Muscle of back (tissue), 11 donors: ENCODE measurements around the gene WASL. TPM values are rescaled to one million over a fixed set of nuclear protein-coding genes. Genes with fewer than 3 reads are reported as not detected.
A peak's percentile ranks its signal among the peaks of the same experiment; 100 is the strongest.
"Not testable (repeated sequence)": the region's sequence is repeated elsewhere in the genome, so short reads cannot be mapped to it uniquely, and the experiment has no call there.

ENCODE experiments used
- DNase-seq, 3 donors: peaks; one replicate each; pipeline versions ENCODE4 v3.0.0 to v3.0.0-alpha.2; 2013
- polyA plus RNA-seq, 10 donors: library from polyadenylated mRNA; unstranded; fragments of 120-200 nt; gene quantifications; one replicate each; pipeline ENCODE4 v1.2.1, GENCODE V29; 2013; ENCODE audit not compliant: insufficient read length in 10 of 10

Gene WASL
- polyA plus RNA-seq, 10 donors: 29.2 to 39.0 (median 34.3) TPM

DNA sequence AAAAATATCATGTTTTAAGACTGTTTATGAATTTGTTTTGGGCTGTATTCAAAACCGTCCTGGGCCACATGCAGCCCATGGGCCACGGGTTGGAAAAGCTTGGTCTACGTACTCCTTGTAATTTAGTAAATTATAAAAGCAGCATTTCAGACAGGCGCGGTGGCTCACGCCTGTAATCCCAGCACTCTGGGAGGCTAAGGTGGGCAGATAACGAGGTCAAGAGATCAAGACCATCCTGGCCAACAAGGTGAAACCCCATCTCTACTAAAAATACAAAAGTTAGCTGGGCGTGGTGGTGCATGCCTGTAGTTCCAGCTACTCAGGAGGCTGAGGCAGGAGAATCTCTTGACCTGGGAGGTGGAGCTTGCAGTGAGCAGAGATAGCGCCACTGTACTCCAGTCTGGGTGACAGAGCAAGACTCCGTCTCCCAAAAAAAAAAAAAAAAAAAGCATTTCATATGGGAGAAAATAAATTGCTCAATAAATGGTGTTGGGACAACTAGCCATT lies 11.6 kb downstream of the WASL start:
- DNase-seq: not testable (repeated sequence)

DNA sequence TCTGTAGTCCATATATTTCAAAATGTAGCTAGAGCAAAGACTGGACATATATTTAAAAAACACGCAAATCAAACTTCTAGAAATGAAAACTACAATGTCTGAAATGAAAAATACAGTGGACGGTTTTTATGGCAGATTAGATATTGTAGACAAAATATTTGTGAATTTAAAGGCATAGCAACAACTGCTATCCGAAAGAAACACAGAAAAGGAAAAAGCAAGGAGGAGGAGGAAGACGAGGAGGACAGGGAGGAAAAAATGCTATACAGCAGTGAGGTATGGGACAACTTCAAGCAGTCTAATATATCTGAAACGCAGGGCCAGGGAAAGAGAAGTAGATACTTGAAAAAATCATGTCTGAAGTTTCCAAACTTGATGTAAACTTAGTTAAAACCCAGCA lies 13.3 kb downstream of the WASL start:
- no peak for DNase-seq

DNA sequence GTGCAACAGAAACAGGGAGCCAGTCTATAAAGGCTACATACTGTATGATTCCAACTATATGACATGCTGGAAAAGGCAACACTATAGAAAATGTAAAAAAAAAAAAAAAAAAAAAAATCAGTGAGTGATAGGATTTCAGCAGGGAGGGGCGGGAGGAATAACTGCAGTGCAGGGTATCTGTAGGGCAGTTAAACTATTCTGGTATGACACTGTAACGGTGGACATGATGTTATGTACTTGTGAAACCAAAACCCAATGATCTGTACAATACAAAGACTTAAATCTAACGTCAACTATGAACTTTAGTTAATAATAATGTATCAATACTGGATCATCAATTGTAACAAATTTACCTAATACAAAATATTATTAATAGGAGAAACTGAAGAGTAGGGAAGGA lies 14.3 kb downstream of the WASL start:
- DNase-seq: no peak

DNA sequence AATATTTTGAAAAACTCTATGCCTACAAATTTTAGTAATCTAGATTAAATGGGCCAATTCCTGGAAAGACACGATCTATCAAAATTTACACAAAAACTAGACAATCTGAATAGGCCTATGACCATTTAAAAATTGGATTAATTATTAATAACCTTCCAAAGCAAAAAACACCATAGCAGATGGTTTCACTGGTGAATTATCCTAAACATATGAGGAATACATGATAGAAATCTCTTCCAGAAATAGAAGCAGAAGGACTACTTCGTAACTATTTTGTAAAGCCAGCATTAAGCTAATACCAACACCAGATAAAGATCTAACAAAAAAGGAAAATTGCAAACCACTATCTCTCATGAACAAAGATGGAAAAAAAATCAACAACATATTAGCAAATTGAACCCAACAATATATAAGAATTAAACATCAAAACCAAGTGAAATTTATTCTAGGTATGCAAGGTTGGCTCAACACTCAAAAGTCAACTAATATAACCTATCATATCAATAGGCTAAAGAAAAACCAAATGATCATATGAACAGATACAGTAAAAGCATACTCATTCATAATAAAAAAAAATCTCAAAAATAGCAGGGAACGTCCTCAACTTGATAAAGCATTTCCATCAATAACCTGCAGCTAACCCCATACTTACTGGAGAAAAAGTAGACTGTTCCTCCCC lies 16.3 kb downstream of the WASL start:
- no peak for DNase-seq

DNA sequence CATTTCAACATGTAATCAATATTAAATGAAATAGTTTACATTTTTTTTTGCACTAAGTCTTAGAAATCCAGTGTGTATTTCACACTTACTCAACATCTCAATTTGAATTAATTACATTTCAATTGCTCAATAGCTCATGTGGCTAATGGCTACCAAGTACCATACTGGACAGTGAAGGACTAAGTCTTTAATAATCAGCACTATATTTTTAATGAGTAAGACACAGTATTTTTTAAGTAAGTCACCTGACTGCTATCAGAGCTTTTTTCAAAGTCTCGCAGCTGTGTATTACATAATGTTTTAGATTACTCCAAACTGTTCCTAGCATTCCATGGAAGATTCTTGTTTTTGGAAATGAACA lies 19.6 kb downstream of the WASL start:
- DNase-seq: no peak

DNA sequence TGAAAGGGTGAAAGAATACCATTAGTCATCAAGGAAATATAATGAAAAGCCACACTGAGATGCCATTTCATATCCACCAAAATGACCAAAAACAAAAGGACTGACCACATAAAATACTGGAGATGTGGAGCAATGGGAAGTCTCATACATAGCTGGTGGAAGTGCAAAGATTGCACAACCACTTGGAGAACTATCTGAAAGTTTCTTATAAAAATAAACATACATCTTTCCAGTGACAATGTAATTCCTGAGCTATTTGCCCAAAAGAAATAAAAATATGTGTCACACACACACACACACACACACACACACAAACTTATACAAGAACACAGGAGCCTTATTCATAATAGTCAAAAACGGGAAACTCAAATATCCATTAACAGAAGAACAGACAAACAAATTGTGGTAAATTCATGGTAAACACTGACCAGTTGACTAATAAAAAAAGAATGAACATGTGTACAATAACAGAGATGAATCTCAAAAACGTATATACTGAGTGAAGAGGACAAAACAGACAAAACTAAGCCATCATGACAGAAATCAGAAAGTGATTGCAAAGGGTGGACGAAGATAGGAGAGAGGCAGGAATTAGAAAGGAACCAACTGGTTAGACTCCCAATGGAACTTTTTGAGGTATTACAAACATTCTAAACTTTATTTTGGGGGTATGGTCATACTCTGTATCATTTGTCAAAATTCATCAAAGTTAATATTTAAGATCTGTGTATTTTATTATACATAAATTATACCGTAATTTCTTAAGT lies 21.5 kb downstream of the WASL start:
- DNase-seq: peak in 1 of 3 donors; percentile 44

DNA sequence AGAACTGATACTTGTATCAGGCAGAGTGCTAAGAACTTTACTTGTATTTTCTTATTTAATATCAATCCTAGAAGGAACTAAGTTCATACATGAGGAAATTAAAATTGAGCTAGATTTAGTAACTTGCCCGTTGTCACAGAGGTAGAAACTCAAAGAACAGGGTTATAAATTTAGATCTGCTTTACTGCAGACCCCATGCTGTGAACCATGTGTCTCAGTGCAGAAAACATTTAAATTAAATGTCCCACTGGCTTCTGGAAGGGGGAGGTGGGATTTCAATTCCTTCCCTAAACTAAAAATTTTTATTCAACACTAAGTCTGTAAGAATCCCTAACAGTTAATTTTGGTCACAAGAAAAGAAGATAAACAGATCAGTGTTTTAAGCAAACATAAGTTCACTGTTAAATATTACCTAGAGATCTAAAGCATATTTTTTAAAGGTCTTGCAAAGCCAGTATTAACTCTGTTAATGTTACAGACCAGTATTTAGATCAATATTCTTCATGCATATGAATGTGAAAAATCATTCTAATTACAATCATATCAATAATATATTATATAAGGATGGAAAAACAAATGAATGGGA lies 23.1 kb downstream of the WASL start:
- DNase-seq: no peak

DNA sequence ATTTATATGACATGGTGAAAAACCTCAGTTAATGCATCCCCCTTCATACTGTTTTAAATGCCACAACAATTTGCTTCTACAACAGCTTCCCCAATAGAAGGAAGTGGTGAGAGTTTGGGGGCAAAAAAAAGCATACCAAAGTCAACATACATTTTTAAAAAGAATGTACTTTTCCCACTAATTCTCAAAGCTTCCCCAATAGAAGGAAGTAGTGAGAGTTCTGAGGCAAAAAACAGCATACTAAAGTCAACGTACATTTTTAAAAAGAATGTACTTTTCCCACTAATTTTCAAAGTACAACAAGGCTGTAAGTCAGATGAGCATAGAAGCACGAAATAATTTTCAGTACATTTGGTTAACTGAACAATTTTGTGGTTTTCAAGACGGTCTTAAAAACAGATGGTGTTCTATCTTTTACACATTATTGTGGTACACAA lies 24.0 kb downstream of the WASL start:
- peak in 1 of 3 donors; percentile 11 for DNase-seq

DNA sequence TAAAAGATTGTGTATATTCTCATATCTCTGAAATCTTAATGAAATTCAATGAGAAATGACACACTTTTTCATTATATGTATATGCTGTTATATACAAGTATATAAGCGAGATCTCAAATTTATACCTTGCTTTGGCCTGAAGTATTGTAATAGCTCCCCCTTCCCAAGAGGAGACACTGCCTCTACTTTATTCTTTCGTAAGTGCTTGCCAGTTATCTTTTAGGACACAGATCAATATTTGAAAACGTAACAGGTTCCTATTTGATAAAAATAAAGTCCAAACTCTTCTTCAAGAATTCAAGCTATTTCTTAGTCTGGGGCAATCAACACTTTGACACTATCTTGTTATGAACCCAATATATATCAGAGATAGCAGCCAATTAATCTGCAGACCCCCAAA lies 24.9 kb downstream of the WASL start:
- DNase-seq: no peak

DNA sequence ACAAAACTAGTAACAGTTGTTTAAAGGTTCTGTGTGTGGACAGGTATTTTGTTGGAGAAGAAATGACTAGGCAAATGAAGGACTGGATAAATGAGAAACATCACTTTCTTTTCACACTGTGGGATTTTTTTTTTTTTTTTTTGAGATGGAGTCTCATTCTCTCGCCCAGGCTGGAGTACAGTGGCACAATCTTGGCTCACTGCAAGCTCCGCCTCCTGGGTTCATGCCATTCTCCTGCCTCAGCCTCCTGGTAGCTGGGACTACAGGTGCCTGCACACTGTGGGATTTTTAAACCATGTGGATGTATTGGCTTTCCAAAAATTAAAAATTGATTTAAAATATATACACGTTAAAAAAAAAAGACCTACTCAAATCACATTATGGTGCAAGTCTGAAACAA lies 28.3 kb downstream of the WASL start:
- not testable (repeated sequence) for DNase-seq

DNA sequence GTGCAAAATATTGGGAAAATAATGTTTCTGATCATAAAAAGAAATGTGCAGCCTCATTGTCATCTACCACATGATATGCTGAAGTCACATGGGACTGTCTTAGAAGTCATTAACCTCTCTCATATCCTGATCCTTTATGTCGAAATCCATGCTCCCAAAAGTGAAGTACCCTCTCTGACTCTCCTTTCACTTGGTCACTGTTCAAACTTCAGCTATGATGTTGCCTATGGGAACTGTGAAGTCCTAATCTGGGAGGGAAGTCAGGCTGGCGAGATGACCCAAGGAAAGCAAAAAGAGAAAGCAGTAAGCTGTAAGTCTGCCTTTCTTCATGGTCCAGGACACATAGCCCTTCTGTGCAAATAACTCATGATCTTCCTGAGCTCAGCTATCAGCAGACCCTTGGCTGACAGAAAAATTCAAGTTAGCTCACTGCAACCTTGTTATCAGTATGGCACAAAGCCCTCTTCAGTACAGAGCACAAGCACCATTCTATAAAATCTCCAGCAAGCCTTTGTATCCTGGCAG lies 29.5 kb downstream of the WASL start:
- DNase-seq: no peak

DNA sequence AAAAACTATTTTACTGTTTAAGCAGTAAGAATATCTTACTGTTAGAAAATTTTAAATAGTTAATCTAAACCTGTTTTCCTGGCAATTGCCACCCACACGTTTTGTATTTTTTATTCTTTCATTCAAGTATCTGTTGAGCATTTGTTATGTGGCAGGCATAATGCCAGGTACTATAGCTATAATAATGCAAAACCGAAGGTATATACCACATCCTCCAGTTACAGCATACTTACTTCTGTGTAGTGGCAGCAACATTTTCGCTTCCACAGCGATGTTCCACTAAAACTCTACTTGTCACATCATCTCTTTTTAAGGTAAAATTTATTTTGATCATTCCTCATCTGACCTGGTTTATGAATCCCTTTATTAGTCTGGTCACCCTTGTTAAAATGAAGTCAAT lies 30.0 kb downstream of the WASL start:
- no peak for DNase-seq

DNA sequence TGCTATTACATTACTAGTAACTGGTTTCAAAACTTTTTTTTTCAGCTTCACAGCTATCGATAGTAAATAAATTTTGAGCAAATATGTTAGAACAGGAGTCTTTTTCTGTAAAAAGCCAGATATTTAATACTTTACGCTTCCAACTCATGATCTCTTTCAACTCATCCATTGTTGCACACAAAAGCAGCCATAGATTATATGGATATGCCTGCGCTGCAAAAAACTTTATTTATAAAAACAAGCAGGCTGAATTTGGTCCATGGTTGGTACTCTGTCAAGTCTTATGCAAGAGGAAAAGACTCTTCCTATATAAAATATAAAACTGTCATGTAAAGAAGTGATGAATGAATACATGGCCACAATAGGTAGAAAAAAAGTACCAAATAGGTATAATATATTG lies 31.1 kb downstream of the WASL start:
- DNase-seq: no peak

DNA sequence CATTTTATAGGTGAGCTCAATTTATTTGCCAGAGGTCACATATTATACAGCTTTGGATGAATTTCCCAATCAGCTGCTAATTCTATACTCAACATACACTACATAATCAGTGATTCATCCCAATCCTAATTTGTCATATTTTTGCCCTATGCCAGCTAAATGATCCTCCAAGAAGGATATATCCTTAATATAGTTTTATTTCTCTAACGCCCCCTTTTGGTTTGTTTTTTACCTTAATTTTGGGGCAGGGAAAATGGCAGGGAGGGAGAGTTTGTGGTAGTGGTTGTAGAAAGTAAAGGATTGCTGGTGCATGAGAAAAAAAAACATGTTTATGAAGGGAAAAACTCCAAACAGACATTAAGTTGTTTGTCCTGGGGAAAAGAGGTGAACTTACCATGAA lies 31.9 kb downstream of the WASL start:
- DNase-seq: no peak

DNA sequence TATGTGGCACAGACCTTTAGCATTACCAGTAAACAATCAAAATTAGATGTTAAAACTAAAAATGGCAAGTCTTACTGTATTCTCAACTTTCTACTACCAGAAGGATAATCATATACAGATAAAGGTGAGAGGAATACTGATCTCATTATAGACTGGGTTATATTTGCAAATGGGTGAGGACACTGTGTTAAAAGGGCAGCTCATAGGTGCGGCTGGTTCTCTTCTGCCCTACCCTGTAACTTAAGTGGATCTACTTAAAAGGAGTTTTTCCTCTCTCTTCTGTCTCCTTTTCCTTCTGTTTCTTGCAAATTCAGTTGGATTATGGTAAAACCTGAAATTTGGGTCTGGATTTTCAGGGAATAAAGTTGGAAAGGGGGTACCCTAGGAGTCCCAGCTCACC lies 33.0 kb downstream of the WASL start:
- DNase-seq: no peak

DNA sequence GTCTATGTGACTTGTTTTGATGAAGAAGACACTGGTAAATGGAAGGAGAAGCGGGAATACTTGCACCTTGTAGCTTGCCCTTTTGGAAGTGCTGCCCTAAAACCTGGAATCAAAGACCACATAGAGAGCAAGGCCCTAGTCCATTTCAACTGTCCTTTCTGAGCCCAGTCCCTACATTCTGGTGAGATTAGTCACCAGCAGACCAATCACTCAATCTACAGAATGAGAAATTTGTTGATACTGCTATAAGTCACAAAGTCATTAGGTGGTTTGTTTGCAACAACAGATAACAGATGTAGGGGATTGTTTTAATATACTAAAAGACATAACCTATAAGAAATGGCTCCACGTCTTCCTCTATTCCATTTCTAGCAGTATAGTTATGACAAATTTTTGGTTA lies 33.6 kb downstream of the WASL start:
- DNase-seq: no peak

DNA sequence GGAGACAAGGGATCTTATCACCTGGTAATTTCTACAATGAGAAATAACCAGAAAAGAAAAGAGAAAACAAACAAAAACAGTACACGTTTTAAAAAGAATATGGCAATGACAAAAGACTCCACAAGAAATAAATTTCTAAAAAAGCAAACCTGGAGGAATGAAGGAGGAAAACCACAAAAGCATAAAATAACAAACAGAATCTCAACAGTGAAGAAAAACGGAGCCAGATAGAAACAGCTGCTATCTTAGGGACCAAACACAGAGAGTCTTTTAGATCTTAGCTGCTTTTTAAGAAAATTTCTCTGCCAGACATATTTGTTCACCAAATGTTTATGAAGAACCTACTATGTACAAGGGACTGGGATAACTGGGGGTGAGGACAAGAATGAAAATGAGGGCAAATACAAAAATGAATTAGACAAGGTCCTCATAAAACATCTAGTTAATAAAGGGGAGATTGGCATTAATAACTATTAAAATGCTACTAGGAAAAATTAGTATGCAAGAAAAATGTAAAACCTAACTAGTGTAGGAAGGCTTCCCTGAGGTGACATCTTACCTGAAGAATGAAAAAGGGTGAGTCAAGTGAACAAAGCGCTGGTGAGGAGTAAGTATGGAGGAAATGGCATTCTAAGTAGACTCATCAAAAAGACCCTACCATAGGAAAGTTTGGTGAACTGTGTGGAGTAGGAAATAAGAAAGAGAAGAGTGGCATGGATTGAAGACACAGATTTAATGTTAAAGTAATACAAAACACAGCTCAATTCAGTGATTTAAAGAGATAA lies 34.3 kb downstream of the WASL start:
- DNase-seq: no peak

DNA sequence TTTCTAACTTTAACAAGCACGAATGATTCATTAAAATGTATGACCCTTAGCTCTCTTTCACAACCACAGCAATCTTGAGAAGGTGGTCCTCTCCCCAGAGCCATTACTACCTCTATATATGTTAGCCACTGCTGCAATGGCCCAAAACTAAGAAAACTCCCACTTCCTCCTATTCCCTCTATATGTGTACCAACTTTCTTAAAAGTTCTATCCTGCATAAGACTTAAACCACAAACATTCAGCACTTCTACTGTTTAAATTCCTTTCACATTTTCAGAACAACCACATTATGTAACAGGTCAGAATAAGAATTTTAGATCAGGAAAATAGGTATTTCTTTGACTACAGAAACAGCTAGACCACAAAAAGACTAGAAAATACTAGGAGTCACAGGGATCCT lies 36.2 kb downstream of the WASL start:
- DNase-seq: peak in 1 of 3 donors; percentile 26

DNA sequence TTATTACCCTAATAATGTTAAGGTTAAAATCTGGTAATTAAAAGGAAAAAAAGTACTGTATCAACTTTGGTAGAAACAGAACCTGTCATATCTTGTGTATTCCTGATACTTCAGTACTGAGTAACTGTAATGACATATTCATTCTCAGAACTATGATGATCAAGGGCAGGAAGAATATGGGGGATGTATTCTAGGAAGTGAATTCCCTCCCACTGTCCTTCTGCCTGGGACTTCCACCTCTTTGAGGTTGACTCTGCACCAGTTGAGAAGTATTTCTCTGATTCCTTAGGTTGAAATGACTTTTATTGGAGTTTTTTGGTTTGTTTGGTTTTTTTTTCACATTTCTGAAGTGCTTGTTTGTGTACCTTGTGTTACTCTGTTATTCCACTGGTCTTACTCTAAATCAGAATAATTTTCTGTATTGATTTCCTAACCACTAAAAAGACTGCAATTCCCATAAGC lies 36.9 kb downstream of the WASL start:
- no peak for DNase-seq

DNA sequence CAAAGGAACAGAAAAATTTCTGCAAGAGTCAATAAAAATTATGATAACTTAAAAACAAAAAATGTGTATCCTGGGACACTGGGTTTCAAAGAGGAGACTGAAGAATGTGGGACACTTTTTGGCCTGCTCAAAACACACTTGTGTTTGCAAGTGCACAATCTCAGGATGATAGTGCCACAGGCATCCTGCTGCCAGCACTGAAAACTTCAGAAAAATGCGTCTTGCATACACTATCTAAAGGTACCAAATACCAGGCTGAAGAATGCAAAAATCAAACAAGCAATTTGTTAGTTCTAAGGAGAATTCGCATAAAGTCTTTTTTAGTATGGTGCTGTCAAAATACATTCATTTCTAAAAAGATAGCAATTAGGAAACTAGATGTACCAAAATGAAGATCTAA lies 38.1 kb downstream of the WASL start:
- no peak for DNase-seq

DNA sequence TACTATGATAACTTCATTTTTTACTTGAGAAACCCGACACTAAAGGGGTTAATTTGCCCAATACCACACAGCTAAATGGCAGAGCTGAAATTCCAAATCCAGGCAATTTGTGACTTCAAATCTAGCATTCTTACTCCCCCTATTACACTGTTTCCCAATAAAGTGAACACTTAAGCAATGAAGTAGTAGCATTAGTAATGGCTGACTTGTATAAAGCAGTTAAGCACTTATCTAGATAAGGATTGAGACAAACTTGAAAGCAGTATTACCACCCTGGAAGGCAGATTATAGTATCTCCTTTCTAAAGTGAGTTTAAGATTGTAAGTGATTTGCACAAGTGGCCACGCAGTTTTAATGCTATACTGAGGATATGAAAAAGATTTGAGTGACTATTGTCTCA lies 39.3 kb downstream of the WASL start:
- DNase-seq: no peak
